Stimulated activated CD8-positive, alpha-beta memory T cell treated with anti-CD3 and anti-CD28 coated beads, Interleukin-15, amount 100 ng/mL, for 24 hours (primary cell): ENCODE results near the gene ARHGEF18.
"Not testable (repeated sequence)": the region's sequence is repeated elsewhere in the genome, so short reads cannot be mapped to it uniquely, and the experiment has no call there.

Source experiments
- DNase-seq: peaks from one replicate; pipeline ENCODE4 v3.0.0-alpha.2; 2020; ENCODE audit warnings: low read depth

ARHGEF18 gene

GRCh38 chr19:7349231-7349591, 474 bp downstream of the ARHGEF18 start:
- no peak for DNase-seq

DNA sequence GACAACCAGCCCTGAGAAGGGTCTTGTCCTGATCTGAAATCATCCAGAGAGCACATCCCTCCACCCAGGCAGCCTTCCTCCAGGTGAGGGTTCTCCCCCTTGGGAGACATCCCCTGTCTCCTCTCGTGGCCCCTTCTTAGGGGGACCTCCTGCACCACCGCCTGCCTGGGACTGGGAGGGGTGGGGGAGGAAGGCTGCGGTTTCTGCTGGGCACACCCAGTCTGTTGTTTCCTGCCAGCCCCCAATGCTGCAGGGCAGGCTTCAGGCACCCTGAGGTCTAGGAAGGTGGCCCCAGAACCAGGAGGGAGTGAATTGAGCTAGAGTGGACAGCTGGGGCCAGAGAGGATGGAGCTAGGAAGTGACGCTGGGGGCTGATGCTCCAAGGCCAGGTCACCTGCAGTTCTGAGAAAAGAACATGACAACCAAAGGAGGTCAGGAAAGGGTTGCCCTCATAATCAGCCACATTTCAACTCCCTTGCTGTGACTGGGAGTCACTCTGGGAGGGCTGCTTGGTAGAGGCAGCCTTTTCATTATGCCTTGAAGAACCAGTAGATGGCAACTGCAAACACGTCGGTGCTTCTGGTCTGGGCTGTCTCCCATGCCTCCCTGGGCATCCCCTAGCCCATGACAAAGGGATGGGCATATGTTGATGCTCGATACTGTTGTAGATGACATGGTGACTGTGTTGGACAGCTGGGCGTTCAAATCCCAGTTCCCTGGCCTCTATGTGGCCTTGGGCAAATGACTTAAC, 1.4 kb downstream of the ARHGEF18 start:
- no peak for DNase-seq

- DNase-seq = no peak
Measured at GRCh38 chr19:7351861-7352260, 3.1 kb downstream of the ARHGEF18 start.

GRCh38 chr19:7355151-7355820, 6.5 kb downstream of the ARHGEF18 start:
- no peak for DNase-seq

GRCh38 chr19:7355871-7356270, 7.1 kb downstream of the ARHGEF18 start:
- DNase-seq = no peak

- no peak for DNase-seq
Measured at GRCh38 chr19:7356899-7357627, 8.3 kb downstream of the ARHGEF18 start.

- no peak for DNase-seq
Measured at GRCh38 chr19:7358102-7358597, 9.4 kb downstream of the ARHGEF18 start.

DNA sequence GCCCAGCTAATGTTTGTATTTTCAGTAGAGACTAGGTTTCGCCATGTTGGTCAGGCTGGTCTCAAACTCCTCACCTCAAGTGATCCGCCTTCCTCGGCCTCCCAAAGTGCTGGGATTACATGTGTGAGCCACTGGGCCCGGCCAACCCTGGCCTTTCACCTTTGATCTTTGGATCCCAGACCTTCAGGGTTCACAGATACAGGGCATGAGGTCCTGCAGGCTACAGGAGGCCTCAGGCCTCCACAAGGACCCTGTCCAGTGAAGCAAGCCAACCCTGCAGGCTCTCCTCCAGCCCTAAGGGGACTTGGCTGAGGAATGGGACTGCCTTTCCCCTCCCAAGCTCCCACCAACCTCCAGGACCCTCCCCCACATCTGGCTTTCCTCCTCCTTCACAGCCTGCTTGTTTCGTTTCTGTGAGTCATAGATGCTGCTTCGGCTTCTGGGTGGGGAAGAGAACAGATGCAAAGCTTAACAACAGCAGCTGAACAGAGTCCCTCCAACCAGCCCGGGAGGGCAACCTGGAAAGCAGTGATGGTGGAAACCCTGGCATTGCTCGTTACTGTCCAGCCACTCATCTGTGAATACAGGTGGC, 11.8 kb downstream of the ARHGEF18 start:
- no peak for DNase-seq

DNA sequence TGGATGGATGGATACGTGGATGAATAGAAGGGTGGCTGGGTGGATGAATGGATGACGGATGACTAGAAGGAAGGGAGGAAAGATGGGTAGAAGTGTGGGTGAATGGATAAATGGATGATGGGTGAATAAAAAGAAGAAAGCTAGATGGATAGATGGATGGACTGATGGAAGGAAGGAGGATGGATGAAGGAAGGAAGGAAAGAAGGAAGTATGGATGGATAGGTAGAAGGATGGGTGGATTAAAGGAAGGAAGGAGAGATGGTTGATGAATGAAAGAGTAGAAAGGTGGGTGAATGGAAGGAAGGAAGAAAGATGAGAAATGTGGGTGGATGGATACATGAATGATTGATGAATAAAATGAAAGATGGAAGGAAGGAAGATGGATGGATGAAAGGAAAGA, 14.5 kb downstream of the ARHGEF18 start:
- DNase-seq = no peak

DNA sequence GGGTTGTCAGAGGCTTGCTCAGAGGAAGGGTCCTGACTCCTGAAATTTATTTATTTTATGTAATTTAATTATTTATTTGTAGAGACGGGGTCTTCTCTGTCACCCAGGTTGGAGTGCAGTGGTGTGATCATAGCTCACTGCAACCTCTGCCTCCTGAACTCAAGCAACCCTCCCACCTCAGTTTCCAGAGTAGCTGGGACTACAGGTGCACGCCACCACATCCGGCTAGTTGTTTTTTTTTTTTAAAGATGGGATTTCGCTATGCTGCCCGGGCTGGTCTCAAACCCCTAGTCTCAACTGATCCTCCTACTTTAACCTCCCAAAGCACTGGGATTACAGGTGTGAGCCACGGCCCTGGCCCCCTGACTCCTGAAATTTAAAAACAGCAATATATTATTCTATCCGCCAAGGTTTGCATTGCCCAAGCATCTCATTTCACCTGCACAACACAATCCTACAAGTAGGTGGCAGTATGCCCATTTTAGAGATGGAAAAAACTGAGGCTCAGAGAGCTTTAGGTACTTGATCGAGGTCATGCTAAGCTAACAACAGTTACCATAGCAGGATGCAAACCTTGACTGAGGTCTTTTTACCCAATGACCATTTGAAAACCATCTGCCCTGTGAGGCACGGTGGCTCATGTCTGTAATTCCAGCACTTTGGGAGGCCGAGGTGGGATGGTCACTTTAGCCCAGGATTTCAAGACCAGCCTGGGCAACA, 18.1 kb downstream of the ARHGEF18 start:
- no peak for DNase-seq

DNA sequence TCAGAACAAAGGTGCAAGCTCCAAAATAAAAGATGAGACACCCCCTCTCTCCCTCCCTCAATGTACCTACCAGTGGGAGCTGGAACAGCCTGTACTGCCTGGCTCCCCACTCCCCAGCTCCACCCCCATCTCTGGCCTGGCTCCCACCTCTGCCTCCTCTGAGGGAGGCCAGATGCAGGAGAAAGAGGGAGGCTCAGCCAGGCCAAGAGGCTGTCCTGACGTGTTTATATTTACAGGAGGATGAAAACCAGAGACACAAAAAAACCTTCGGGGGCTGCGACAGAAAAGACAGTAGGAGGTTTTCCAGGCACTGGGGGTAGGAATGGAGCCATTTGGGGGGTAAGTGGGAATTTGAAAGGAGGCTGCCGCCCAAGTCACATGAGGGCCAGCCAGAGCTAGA, 19.7 kb downstream of the ARHGEF18 start:
- DNase-seq = no peak

DNA sequence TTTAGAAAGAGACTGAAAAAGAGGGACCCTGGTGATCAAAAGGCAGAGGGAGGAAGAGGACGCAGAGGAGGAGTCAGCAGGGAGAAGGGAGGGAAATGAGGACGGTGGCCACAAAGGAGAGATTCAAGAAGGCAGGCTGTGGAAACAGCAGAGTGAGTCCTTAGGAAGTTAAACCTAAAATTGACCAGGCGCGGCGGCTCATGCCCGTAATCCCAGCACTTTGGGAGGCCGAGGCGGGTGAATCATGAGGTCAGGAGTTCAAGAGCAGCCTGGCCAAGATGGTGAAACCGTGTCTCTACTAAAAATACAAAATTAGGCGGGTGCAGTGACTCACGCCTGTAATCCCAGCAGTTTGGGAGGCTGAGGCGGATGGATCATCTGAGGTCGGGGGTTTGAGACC, 20.1 kb downstream of the ARHGEF18 start:
- DNase-seq = not testable (repeated sequence)

- DNase-seq = no peak
Measured at GRCh38 chr19:7370546-7370945, 21.8 kb downstream of the ARHGEF18 start.

- DNase-seq = no peak
Measured at GRCh38 chr19:7371001-7371400, 22.3 kb downstream of the ARHGEF18 start.

DNA sequence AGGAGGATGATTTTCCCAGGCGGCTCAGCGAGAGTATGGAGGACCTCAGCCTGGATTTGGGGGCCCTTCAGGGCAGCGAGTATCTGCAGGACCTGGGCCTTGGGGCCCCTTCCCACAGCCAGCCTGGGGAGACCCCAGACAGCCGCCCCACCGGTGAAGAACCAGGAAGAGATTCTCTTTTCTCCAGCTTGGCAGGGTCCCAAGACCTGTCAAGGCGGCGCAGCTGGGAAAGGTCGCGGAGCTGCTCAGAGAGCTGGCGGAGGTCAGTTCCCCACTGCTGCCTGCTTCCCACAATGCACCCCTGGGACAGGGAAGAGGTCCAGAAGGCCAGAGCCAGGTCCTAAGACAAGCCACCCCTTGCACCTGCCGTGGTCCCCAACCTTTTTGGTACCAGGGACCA, 24.1 kb downstream of the ARHGEF18 start:
- no peak for DNase-seq

DNA sequence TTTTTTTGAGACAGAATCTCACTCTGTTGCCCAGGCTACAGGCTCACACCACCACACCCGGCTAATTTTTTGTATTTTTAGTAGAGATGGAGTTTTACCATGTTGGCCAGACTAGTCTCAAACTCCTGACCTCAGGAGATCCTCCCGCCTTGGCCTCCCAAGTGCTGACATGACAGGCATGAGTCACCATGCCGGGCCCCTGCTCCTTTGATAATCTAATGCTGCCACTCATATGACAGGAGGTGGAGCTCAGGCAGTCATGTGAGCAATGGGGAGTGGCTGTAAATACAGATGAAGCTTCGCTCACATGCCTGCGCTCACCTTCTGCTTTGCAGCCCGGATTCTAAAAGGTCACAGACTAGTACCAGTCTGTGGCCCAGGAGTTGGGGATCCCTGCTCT, 25.1 kb downstream of the ARHGEF18 start:
- no peak for DNase-seq

DNA sequence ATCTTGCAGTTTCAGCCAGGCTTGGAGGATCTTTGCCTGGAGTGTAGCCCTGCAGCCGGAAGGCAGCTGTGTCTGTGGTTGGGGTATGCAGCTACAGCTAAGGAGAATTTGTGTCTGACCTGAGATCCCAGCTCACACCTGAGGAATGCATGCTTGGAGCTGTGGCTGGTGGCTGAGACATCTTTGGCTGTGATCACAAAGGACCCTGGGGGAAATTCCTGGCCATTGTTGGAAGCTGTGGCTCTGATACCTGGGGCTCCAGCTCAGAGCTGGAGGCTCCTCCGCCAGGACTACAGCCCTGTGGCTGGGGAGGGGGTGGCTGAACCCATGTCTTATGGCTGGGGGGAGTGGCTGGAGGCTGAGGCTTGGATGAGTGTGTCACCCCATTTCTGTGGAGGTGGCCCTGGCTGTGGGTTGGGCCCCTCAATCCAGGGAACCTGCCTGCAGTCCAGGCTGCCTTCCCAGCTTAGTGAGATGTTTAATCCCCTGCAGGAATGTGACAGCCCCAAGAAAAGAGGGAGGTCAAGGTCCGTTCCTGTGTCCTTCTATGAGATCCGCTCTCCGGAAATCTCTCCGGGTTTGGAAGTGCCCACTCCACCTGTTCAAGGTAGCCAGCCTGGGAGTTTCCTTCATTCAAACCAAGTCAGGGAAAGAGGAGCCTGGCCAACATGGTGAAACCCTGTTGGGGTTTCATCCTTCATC, 27.6 kb downstream of the ARHGEF18 start:
- no peak for DNase-seq

DNA sequence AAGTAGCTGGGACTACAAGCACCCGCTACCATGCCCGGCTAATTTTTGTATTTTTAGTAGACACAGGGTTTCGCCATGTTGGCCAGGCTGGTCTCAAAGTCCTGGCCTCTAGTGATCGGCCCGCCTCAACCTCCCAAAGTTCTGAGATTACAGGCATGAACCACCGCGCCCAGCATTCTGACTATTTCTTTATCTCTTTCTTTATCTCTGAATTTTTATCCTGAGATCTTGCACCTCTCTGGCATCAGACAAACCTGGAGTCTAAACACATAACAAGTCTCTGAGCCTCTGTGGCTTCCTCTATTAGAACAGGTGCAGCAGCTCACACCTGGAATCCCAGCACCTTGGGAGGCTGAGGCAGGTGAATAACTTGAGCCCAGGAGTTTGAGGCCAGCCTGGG, 28.5 kb downstream of the ARHGEF18 start:
- no peak for DNase-seq

GRCh38 chr19:7381073-7381390, 32.3 kb downstream of the ARHGEF18 start:
- no peak for DNase-seq

- DNase-seq = no peak
Measured at GRCh38 chr19:7382694-7383093, 34.0 kb downstream of the ARHGEF18 start.

GRCh38 chr19:7383284-7383683, 34.5 kb downstream of the ARHGEF18 start:
- DNase-seq = no peak

DNA sequence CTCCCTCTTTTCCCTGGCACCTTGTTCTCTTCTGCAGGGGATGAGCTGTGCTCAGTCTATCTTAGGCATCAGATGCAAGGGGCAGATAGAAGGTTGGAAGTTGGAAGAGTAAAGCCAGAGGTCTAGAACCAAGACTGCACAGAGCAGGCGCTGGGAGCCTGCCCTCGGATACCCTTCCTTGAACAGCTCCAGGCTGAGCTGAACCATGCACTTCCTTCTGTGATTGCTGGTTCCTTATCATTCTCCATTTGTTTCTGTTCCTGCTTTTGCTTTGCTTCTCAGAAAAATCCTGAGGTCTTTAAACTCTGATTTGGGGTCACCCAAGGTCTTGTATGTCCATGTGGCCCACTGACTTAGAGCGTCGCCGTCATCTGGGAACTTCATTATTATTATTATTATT, 36.3 kb downstream of the ARHGEF18 start:
- DNase-seq = no peak
